Measurements from ENCODE around the gene CPLX4.

DNA sequence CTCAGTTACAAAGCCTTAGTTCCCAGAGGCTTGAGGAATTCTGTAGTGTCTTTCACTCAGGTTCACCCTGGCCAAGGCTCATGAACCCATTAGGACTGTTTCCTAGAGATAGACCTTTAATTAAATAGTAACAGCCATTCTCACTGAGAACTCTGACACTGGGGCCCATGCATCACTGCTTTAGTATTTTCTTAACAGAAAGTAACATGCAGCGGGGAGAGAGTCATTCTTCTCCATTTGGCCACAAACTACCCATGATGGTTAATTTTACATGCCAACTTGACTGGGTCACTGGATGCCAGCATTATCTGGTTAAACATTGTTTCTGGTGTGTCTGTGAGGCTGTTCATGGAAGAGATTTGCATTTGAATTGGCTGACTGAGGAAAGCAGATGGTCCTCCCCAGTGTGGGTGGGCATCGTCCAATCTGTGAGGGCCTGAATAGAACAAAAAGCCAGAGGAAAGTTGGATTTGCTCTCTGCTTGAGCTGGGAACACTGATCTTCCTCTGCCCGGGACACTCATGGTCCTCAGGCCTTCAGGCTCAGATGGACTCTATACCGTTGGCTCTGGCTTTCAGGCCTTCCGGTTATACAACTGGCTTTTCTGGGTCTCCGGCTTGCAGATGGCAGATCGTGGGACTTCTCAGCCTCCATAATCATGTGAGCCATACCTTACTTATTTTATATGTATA, 5.6 kb upstream of the CPLX4 start:
- TF ChIP-seq YY1 (IDR thresholded peaks at IDR 0.05; ENCODE audit: insufficient read depth, insufficient read length) (no peak), SUZ12 (IDR thresholded peaks at IDR 0.05; ENCODE audit: extremely low read depth, insufficient read depth, insufficient read length) (no peak), ZNF274 (IDR thresholded peaks at IDR 0.05; ENCODE audit: low read depth, low read length) (no peak)

Data from NT2/D1 (cell line).